ENCODE measurements around the gene BICRA. TPM values are rescaled to one million over a fixed set of nuclear protein-coding genes. Genes with fewer than 3 reads are reported as not detected.

The BICRA gene
- total and polyA plus RNA-seq, 9 of the 15 experiments (the other 6 are each of a cell fraction or from before 2014, with no cell fraction given): 0.01 to 8.8 (median 1.2) TPM

GRCh38 chr19:47730910-47731309 is 122.0 kb downstream of the BICRA start:
- H3K79me2 ChIP-seq (ENCODE audit: control insufficient read depth, insufficient read depth, low read length): peaks cover 6% of the 10 kb centered on the region; the same call in 2 of the 3 replicates
- no peak overlapping the region for H3K4me3 ChIP-seq
- H3K36me3 ChIP-seq (ENCODE audit: control insufficient read depth, insufficient read depth, low read length): peaks cover 31% of the 10 kb centered on the region; the same call in 2 of the 3 replicates
- BruUV-seq (replicated peaks): no TSS peak
- ChIA-PET POLR2A (no interaction called here), CTCF (ENCODE audit: low intra/inter-chr PET ratio) (no interaction called here)
- H3K9ac ChIP-seq (ENCODE audit: insufficient read depth in 1 of 2, low read depth in 2 of 2, low read length in 2 of 2): peak overlapping the region in 1 of 2 experiments; percentile 18; a peak in 1 of 4 replicates
- ATAC-seq: no peak
- no peak overlapping the region for H3K4me2 ChIP-seq (ENCODE audit: insufficient read depth, low read length)
- peak overlapping the region; percentile 70; the same call in 1 of the 2 replicates for H2AFZ ChIP-seq (ENCODE audit: low read depth, low read length)
- peaks cover 13 to 32% of the 10 kb centered on the region in 2 experiments; a peak in 4 of 5 replicates for H3K4me1 ChIP-seq (replicated peaks in 1 of 2; ENCODE audit: control insufficient read depth in 2 of 2, insufficient read depth in 2 of 2, low read length in 2 of 2)
- no peak for FAIRE-seq
- 90% methylated on average over 4 of the region's 8 CpGs for WGBS (ENCODE audit: insufficient coverage, low coverage, missing lambda C conversion rate)
- H3K27ac ChIP-seq (ENCODE audit: extremely low read depth, low read depth, low read length): peak overlapping the region; percentile 81; the same call in 2 of the 3 replicates
- no peak for DNase-seq (ENCODE audit: extremely low read depth in 1 of 4, low spot score in 3 of 4)
- H3K27me3 ChIP-seq (ENCODE audit: control insufficient read depth in 2 of 2, insufficient read depth in 2 of 2, low read length in 2 of 2): no peaks in the 10 kb centered on the region; a peak in 1 of 5 replicates
- intact Hi-C loops (cut with micrococcal nuclease) (no loop called here), in situ Hi-C loops (cut with MboI) (no loop called here)
- TF ChIP-seq ADNP (tag; IDR thresholded peaks at IDR 0.05): peak; percentile 49; the same call in 1 of the 2 replicates
- no peak for TF ChIP-seq RREB1 (CRISPR knock-in tag; IDR thresholded peaks at IDR 0.05)
- no peak for TF ChIP-seq TRIM25 (IDR thresholded peaks at IDR 0.05; ENCODE audit: borderline replicate concordance)
- peak; percentile 79; the same call in 1 of the 2 replicates for TF ChIP-seq PTBP1 (IDR thresholded peaks at IDR 0.05; ENCODE audit: low read depth, low read length)
- peak in 1 of 2 experiments; percentile 46; a peak in 1 of 4 replicates for TF ChIP-seq RCOR1 (IDR thresholded peaks at IDR 0.05; ENCODE audit: borderline replicate concordance in 1 of 2, low read depth in 2 of 2, low read length in 2 of 2)
- 0 out of 2 replicates have a peak, but pooled peaks have one; percentile 13 for TF ChIP-seq HDAC2 (IDR thresholded peaks at IDR 0.05)
- peak in 1 of 2 experiments; percentile 39; a peak in 3 of 4 replicates for TF ChIP-seq KDM1A (IDR thresholded peaks at IDR 0.05)
- peak; percentile 54 for TF ChIP-seq BCOR (IDR thresholded peaks at IDR 0.05)
- TF ChIP-seq POLR2B (IDR thresholded peaks at IDR 0.05; ENCODE audit: low read depth, partially characterized antibody): no peak
- TF ChIP-seq BRD4 (IDR thresholded peaks at IDR 0.05): 0 out of 2 replicates have a peak, but pooled peaks have one; percentile 31
- peak; percentile 72 for TF ChIP-seq RBM25 (IDR thresholded peaks at IDR 0.05; ENCODE audit: low read depth, low read length, severe bottlenecking)
- H3K9me1 ChIP-seq (ENCODE audit: control insufficient read depth, insufficient read depth, low read length): no peaks in the 10 kb centered on the region
- H4K20me1 ChIP-seq (replicated peaks; ENCODE audit: control insufficient read depth, insufficient read depth, low read length): no peaks in the 10 kb centered on the region
- H3K9me3 ChIP-seq (replicated peaks; ENCODE audit: control insufficient read depth, insufficient read depth, low read depth, low read length): no peaks in the 10 kb centered on the region

All from K562 (cell line).